ENCODE measurements around the gene CREG1. TPM values are rescaled to one million over a fixed set of nuclear protein-coding genes. Genes with fewer than 3 reads are reported as not detected.
"Not testable (repeated sequence)": the region's sequence is repeated elsewhere in the genome, so short reads cannot be mapped to it uniquely, and the experiment has no call there.

Gene CREG1
- total RNA-seq, 4 donors from 2014 or later: 110 to 247 (median 187) TPM

GRCh38 chr1:167578939-167579521, 25.5 kb upstream of the CREG1 start:
- H3K27me3 ChIP-seq: peaks cover 8% of the 10 kb centered on the region
- H3K4me1 ChIP-seq: no peaks in the 10 kb centered on the region
- H3K4me3 ChIP-seq: no peak overlapping the region
- H3K9me3 ChIP-seq: no peaks in the 10 kb centered on the region
- TF ChIP-seq POLR2AphosphoS5 (IDR thresholded peaks at IDR 0.05): no peak
- TF ChIP-seq EP300 (IDR thresholded peaks at IDR 0.05): no peak
- no peak for TF ChIP-seq CTCF (IDR thresholded peaks at IDR 0.05)
- TF ChIP-seq POLR2A (IDR thresholded peaks at IDR 0.05): no peak
- ATAC-seq: no peak
- WGBS, 2 donors (ENCODE audit: low coverage in 1 of 2): 50 to 86% methylated on average over 1 of the region's 2 CpGs
- H3K27ac ChIP-seq: no peak overlapping the region
- no peaks in the 10 kb centered on the region for H3K36me3 ChIP-seq

GRCh38 chr1:167575649-167576048, 22.1 kb upstream of the CREG1 start:
- ATAC-seq: no peak

GRCh38 chr1:167573035-167573434, 19.5 kb upstream of the CREG1 start:
- Histone ChIP-seq H3K27me3 (peaks cover 26% of the 10 kb centered on the region), H3K27ac (no peak overlapping the region), H3K4me3 (no peak overlapping the region), H3K4me1 (no peaks in the 10 kb centered on the region), H3K36me3 (no peaks in the 10 kb centered on the region), H3K9me3 (no peaks in the 10 kb centered on the region)
- ATAC-seq: no peak
- no peak for TF ChIP-seq POLR2AphosphoS5 (IDR thresholded peaks at IDR 0.05)
- no peak for TF ChIP-seq EP300 (IDR thresholded peaks at IDR 0.05)
- TF ChIP-seq CTCF (IDR thresholded peaks at IDR 0.05): no peak
- TF ChIP-seq POLR2A (IDR thresholded peaks at IDR 0.05): no peak
- 39 to 58% methylated on average over 2 of the region's 2 CpGs for WGBS, 2 donors (ENCODE audit: low coverage in 1 of 2)

More at GRCh38 chr1:167575649-167576048, 22.1 kb upstream of the CREG1 start:
- Histone ChIP-seq H3K36me3 (no peaks in the 10 kb centered on the region), H3K9me3 (no peaks in the 10 kb centered on the region), H3K4me3 (no peak overlapping the region), H3K4me1 (no peaks in the 10 kb centered on the region), H3K27me3 (peaks cover 26% of the 10 kb centered on the region), H3K27ac (no peak overlapping the region)
- TF ChIP-seq CTCF (IDR thresholded peaks at IDR 0.05) (no peak), POLR2A (IDR thresholded peaks at IDR 0.05) (no peak)
- WGBS, 2 donors (ENCODE audit: low coverage in 1 of 2): 70 to 76% methylated on average over 6 to 12 of the region's 13 CpGs

GRCh38 chr1:167570712-167571111, 17.1 kb upstream of the CREG1 start:
- ATAC-seq, H3K4me3 ChIP-seq, H3K9me3 ChIP-seq, H3K36me3 ChIP-seq, H3K27ac ChIP-seq, H3K4me1 ChIP-seq: not testable (repeated sequence)
- H3K27me3 ChIP-seq: peaks cover 26% of the 10 kb centered on the region
- 67 to 77% methylated on average over 5 to 6 of the region's 6 CpGs for WGBS, 2 donors (ENCODE audit: low coverage in 1 of 2)

GRCh38 chr1:167567663-167568062, 14.1 kb upstream of the CREG1 start:
- no peak for ATAC-seq
- WGBS, 2 donors (ENCODE audit: low coverage in 1 of 2): 66 to 72% methylated on average over 5 of the region's 5 CpGs
- TF ChIP-seq CTCF (IDR thresholded peaks at IDR 0.05) (no peak), EP300 (IDR thresholded peaks at IDR 0.05) (no peak), POLR2AphosphoS5 (IDR thresholded peaks at IDR 0.05) (no peak), POLR2A (IDR thresholded peaks at IDR 0.05) (no peak)

More at GRCh38 chr1:167567663-167568062, 14.1 kb upstream of the CREG1 start:
- H3K4me3 ChIP-seq: no peak overlapping the region
- H3K4me1 ChIP-seq: no peaks in the 10 kb centered on the region
- H3K27me3 ChIP-seq: peaks cover 13% of the 10 kb centered on the region
- H3K36me3 ChIP-seq: no peaks in the 10 kb centered on the region
- no peak overlapping the region for H3K27ac ChIP-seq
- H3K9me3 ChIP-seq: no peaks in the 10 kb centered on the region

All from gastroesophageal sphincter (tissue), 4 donors.